Measurements from ENCODE around the gene SMIM43. TPM values are rescaled to one million over a fixed set of nuclear protein-coding genes. Genes with fewer than 3 reads are reported as not detected.

The SMIM43 gene
- total RNA-seq, 1 experiment from 2014 or later = 0.33 TPM

GRCh38 chr4:121709766-121710405 lies 55.1 kb downstream of the SMIM43 start:
- POLR2A ChIA-PET = no interaction called here
- CTCF ChIA-PET = interaction anchor here (0.7 kb wide), 1 partner anchor 56 kb away, joined by 4 read pairs; no protein-coding TSS in a partner anchor
- no peak for DNase-seq (ENCODE audit: low spot score)
- Mint-ChIP-seq H3K27ac (no peak overlapping the region), H3K4me3 (no peak overlapping the region), H3K27me3 (ENCODE audit: low read depth) (no peaks in the 10 kb centered on the region), H3K4me1 (peaks cover 24% of the 10 kb centered on the region), H3K9me3 (no peaks in the 10 kb centered on the region; the same call in 1 of the 2 replicates), H3K36me3 (no peaks in the 10 kb centered on the region)
- TF ChIP-seq, protein P1, sequence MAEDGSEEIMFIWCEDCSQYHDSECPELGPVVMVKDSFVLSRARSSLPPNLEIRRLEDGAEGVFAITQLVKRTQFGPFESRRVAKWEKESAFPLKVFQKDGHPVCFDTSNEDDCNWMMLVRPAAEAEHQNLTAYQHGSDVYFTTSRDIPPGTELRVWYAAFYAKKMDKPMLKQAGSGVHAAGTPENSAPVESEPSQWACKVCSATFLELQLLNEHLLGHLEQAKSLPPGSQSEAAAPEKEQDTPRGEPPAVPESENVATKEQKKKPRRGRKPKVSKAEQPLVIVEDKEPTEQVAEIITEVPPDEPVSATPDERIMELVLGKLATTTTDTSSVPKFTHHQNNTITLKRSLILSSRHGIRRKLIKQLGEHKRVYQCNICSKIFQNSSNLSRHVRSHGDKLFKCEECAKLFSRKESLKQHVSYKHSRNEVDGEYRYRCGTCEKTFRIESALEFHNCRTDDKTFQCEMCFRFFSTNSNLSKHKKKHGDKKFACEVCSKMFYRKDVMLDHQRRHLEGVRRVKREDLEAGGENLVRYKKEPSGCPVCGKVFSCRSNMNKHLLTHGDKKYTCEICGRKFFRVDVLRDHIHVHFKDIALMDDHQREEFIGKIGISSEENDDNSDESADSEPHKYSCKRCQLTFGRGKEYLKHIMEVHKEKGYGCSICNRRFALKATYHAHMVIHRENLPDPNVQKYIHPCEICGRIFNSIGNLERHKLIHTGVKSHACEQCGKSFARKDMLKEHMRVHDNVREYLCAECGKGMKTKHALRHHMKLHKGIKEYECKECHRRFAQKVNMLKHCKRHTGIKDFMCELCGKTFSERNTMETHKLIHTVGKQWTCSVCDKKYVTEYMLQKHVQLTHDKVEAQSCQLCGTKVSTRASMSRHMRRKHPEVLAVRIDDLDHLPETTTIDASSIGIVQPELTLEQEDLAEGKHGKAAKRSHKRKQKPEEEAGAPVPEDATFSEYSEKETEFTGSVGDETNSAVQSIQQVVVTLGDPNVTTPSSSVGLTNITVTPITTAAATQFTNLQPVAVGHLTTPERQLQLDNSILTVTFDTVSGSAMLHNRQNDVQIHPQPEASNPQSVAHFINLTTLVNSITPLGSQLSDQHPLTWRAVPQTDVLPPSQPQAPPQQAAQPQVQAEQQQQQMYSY (CRISPR knock-in tag; IDR thresholded peaks at IDR 0.05) = no peak
- TF ChIP-seq NR3C1 (CRISPR knock-in tag; conservative IDR thresholded peaks at IDR 0.05; ENCODE audit: low read depth) (no peak), ETV6 (CRISPR knock-in tag; IDR thresholded peaks at IDR 0.05) (no peak), MYBL2 (CRISPR knock-in tag; IDR thresholded peaks at IDR 0.05) (no peak), IRF1 (CRISPR knock-in tag; IDR thresholded peaks at IDR 0.05) (no peak), NR1H2 (CRISPR knock-in tag; IDR thresholded peaks at IDR 0.05) (no peak), PRRX2 (CRISPR knock-in tag; IDR thresholded peaks at IDR 0.05) (no peak), RORB (CRISPR knock-in tag; IDR thresholded peaks at IDR 0.05) (no peak), SOX15 (CRISPR knock-in tag; IDR thresholded peaks at IDR 0.05) (no peak), ZNF263 (CRISPR knock-in tag; IDR thresholded peaks at IDR 0.05; ENCODE audit: low read depth) (no peak), ESRRA (CRISPR knock-in tag; IDR thresholded peaks at IDR 0.05; ENCODE audit: borderline replicate concordance) (no peak), ZNF512 (CRISPR knock-in tag; IDR thresholded peaks at IDR 0.05; ENCODE audit: borderline replicate concordance) (no peak), GTF2I (CRISPR knock-in tag; conservative IDR thresholded peaks at IDR 0.05) (no peak), EMX1 (CRISPR knock-in tag; IDR thresholded peaks at IDR 0.05) (no peak), MLX (CRISPR knock-in tag; IDR thresholded peaks at IDR 0.05) (no peak), JUN (CRISPR knock-in tag; IDR thresholded peaks at IDR 0.05) (no peak), KAT7 (CRISPR knock-in tag; IDR thresholded peaks at IDR 0.05; ENCODE audit: borderline replicate concordance) (no peak)
- TF ChIP-seq, protein P2, sequence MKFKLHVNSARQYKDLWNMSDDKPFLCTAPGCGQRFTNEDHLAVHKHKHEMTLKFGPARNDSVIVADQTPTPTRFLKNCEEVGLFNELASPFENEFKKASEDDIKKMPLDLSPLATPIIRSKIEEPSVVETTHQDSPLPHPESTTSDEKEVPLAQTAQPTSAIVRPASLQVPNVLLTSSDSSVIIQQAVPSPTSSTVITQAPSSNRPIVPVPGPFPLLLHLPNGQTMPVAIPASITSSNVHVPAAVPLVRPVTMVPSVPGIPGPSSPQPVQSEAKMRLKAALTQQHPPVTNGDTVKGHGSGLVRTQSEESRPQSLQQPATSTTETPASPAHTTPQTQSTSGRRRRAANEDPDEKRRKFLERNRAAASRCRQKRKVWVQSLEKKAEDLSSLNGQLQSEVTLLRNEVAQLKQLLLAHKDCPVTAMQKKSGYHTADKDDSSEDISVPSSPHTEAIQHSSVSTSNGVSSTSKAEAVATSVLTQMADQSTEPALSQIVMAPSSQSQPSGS (CRISPR knock-in tag; IDR thresholded peaks at IDR 0.05; ENCODE audit: borderline replicate concordance, low read depth) = no peak
- TF ChIP-seq, protein P3, sequence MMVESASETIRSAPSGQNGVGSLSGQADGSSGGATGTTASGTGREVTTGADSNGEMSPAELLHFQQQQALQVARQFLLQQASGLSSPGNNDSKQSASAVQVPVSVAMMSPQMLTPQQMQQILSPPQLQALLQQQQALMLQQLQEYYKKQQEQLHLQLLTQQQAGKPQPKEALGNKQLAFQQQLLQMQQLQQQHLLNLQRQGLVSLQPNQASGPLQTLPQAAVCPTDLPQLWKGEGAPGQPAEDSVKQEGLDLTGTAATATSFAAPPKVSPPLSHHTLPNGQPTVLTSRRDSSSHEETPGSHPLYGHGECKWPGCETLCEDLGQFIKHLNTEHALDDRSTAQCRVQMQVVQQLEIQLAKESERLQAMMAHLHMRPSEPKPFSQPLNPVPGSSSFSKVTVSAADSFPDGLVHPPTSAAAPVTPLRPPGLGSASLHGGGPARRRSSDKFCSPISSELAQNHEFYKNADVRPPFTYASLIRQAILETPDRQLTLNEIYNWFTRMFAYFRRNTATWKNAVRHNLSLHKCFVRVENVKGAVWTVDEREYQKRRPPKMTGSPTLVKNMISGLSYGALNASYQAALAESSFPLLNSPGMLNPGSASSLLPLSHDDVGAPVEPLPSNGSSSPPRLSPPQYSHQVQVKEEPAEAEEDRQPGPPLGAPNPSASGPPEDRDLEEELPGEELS (CRISPR knock-in tag; IDR thresholded peaks at IDR 0.05) = no peak
- TF ChIP-seq, protein P4, sequence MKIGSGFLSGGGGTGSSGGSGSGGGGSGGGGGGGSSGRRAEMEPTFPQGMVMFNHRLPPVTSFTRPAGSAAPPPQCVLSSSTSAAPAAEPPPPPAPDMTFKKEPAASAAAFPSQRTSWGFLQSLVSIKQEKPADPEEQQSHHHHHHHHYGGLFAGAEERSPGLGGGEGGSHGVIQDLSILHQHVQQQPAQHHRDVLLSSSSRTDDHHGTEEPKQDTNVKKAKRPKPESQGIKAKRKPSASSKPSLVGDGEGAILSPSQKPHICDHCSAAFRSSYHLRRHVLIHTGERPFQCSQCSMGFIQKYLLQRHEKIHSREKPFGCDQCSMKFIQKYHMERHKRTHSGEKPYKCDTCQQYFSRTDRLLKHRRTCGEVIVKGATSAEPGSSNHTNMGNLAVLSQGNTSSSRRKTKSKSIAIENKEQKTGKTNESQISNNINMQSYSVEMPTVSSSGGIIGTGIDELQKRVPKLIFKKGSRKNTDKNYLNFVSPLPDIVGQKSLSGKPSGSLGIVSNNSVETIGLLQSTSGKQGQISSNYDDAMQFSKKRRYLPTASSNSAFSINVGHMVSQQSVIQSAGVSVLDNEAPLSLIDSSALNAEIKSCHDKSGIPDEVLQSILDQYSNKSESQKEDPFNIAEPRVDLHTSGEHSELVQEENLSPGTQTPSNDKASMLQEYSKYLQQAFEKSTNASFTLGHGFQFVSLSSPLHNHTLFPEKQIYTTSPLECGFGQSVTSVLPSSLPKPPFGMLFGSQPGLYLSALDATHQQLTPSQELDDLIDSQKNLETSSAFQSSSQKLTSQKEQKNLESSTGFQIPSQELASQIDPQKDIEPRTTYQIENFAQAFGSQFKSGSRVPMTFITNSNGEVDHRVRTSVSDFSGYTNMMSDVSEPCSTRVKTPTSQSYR (CRISPR knock-in tag; IDR thresholded peaks at IDR 0.05) = no peak
- ATAC-seq = no peak
